HG03565 (cell line): ENCODE results near the gene MTMR1.
A peak's percentile ranks its signal among the peaks of the same experiment; 100 is the strongest.

Experiments used
- ATAC-seq: cut with Tn5 transposase; IDR thresholded peaks from one replicate; pipeline ENCODE4 v1.9.1; 2021; ENCODE audit warnings: mild to moderate bottlenecking, moderate library complexity; ENCODE audit not compliant: unreplicated experiment

Gene MTMR1

GRCh38 chrX:150761819-150762216, 68.6 kb downstream of the MTMR1 start:
- ATAC-seq, result no peak

- ATAC-seq, result no peak
These were observed 69.3 kb downstream of the MTMR1 start for GRCh38 chrX:150762258-150763165.

- no peak for ATAC-seq
These were observed 70.2 kb downstream of the MTMR1 start for GRCh38 chrX:150763303-150763797.

DNA sequence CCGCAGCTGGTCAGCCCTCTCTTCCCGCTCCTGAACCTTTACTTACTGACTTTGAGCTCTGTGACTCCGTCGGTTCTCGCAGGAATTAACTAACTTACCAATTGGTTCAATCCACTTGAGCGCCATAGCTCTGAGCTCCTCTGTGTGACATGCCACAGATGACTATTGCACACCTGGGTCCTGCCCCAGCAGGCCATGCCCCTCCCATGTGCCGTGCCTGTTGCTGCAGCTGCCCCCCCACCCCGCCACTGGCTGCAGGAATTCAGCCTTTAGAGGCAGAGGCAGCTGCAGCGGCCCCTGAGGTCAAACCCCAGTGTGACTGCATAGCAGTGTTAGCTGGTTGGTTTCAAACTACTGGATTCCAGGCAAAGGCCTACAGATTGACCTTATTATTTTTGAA, 70.6 kb downstream of the MTMR1 start:
- no peak for ATAC-seq

- ATAC-seq, result no peak
These were observed 72.0 kb downstream of the MTMR1 start for GRCh38 chrX:150765237-150765636.

- ATAC-seq, result no peak
These were observed 72.7 kb downstream of the MTMR1 start for GRCh38 chrX:150765782-150766350.

DNA sequence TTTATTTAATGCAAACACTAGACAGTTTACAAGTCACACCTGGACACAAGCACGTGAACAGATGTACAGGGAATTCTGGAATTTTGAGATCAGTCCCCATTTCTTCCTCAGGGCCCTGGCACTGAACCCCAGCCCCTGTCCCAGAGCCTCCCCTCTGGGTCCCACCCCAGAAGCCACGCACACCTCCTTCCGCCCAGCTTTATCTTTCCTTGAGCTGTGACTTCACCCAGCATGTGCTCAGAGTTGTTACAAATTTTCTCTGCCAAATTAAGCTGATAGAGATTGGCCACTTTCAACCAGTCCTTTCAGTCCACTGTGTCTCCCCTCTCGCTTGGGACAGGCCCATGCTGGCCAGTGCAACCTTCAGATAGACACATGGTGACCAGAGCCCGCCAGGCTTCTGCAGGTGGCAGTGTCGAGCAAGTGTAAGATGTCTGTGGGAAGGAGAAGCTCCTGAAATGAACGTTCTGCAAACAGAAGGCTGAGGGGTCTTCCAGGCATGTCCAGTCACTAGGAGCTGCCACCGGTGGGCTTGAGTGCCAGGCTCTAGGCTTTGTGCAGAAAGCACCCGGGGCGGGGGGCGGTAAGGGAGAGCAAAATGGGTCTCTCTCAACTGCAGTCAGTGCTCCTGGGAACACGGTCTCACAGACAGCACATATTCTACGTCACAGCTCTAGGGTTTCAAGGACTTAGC, 73.3 kb downstream of the MTMR1 start:
- no peak for ATAC-seq

DNA sequence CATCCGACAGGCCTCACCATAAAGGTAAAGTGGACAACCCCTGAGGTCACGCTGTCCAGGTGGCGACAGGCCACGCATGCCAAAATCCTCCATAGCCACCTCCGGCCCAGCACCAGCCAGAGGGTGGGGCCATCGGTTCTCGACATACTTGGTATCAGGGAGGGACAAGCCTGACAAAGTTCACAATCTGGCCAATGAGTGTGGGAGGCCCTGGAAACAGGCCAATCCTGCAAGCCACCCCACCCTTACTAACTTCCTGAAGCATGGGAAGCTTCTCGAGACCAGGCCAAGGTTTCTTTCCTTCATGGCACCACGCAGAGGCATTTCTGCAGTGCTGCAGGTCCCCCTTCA, 73.8 kb downstream of the MTMR1 start:
- no peak for ATAC-seq

- ATAC-seq, result peak; percentile 51
These were observed 74.4 kb downstream of the MTMR1 start for GRCh38 chrX:150767475-150768131.

DNA sequence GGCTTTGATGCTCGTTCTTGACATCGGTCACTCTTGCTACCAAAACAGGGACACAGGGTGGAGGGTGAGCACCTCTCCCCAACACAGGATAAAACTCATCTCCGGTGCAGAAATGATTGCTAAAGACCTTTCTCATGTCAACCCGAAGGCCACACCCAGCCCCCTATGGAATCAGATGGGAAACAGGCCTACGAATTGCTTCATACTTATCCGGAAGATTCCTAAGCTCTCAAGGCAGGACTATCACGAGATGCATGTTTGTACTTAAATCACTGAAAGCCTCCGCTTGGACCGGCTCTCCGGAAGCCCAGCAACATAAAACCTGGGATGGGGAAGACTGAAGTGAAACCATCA, 74.9 kb downstream of the MTMR1 start:
- ATAC-seq, result no peak

GRCh38 chrX:150768580-150769190, 75.5 kb downstream of the MTMR1 start:
- no peak for ATAC-seq

- ATAC-seq, result no peak
These were observed 76.2 kb downstream of the MTMR1 start for GRCh38 chrX:150769408-150769807.

DNA sequence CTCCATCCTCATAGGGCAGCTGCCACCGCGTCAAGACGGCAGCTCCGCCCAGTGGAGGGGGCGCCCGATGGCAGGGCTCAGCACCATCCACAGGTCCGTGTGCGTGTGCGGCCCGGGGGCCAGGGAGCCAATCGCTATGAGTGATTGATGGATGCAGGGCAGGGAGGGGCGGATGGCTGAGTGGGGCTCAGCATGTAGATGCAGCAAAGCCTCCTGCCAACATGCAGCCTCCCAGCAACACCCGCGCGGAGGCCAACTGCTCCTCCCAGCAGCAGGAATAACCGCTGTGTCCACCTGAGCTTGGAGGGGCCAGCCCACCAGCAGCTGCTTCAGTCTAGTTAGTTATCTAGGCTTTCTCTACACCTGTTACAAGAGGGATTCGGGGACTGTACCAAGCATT, 77.4 kb downstream of the MTMR1 start:
- ATAC-seq, result no peak

GRCh38 chrX:150771116-150771515, 77.9 kb downstream of the MTMR1 start:
- ATAC-seq, result no peak

DNA sequence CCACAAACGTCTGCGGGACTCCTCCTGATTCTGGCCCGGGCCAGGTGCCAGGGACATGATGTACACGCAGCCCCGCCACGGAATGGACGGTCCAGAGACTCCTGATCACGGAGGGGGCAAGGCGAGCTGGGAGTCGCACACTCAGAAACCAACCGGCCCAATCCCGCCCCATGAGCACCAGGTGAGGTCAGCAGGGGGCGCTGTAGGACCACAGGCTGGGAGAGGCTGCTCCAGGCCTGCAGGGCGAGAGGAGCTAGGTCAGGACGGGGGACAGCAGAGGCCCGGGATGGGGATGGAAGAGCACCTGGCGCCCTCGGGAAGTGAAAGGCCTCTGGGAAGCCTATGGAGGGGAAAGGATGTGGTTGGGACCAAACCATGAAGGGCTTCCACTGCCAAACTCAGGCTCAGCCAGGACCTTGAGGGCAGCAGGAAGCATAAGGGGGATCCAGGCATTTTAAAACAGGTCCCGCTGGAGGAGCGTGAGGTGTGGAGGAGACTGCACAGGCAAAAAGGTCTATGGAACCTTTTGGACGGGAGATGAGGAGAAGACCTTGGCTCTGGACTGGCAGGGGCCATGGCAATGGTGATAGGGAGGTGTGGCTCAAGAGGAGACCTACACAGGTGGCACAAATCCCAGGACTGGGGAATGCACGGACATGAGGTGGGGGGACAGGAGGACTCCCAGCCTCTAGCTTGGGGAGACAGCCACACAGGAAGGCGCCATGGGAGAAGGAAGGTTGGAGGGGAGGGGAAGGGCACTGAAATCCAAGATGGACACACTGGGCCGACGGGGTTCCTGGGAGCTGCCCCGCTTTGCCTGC, 79.2 kb downstream of the MTMR1 start:
- no peak for ATAC-seq

DNA sequence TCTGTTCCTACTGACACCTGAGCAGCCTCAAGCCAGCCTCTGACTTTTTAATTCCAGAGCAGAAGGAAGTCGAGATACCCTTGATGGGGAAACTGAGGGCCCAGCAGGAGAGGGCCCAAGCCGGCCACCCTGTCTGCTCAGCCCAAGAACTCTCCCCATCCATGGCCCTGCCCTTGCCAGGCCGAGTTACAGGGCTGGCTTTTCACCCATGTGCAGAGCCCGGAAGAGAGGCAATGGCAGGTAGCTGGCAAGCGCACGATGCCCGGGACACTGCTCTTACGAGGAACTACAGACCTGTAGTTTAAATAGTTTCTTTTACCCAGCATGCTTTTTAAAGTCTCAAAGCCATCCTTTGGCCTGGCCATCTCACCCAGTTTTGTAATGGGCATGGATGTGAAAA, 79.9 kb downstream of the MTMR1 start:
- ATAC-seq, result no peak

DNA sequence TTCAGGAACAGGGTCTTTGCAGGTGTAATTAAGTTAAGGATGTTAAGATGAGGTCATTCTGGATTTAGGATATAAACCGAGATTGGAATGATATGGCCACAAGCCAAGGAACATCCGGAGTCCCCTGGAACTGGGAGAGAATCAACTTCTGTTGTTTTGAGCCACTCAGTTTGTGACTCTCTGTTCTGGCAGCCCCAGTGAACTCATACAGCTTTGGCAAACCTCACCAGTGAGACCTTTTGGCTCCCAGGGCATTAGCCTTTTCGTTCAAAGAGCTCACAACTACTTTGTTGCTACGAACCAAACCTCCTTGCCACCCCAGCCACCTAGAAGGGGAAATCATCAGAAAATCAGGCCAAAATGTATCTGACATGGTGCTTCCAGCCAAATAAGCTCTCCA, 80.4 kb downstream of the MTMR1 start:
- no peak for ATAC-seq

GRCh38 chrX:150774798-150775568, 81.8 kb downstream of the MTMR1 start:
- ATAC-seq, result no peak

GRCh38 chrX:150775569-150776350, 82.6 kb downstream of the MTMR1 start:
- ATAC-seq, result no peak
